Cardiac fibroblast (primary cell): Measurements from ENCODE around the gene CASP9.

Source experiments
- DNase-seq, 2 donors: peaks; one replicate each; pipeline versions ENCODE4 v3.0.0 to v3.0.0-alpha.2; 2010; ENCODE audit warnings: low read depth in 2 of 2
- H3K4me3 ChIP-seq, 2 donors: replicated peaks in 1 of 2; 1 replicate in 1 of 2; 2 replicates in 1 of 2; pipeline ENCODE4 v1.5.1; 2011; ENCODE audit warnings: low read depth in 2 of 2, low read length in 2 of 2, mild to moderate bottlenecking in 2 of 2, moderate library complexity in 1 of 2
- CTCF ChIP-seq: IDR thresholded peaks from one replicate; pipeline ENCODE4 v1.5.1; 2011; ENCODE audit warnings: low read depth, mild to moderate bottlenecking, low read length, inconsistent platforms

Gene CASP9

DNA sequence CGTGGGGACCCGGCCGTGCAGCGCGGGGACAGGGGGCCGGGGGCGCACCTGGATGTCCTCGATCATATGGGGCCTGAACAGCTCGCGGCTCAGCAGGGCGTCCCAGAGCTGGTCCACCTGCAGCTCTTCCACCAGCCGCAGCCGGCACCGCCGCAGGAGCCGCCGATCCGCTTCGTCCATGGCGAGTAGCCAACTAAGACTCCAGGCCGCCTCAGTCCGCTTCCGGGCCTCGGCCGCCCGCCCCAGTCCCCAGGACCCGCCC, at the start of gene CASP9:
Gene CASP9 (minus strand): TSS at position 195 of the 262 bp plus-strand sequence. CDS start 15 bp downstream, at position 180.
- peak within 1 kb of the TSS; percentile 70 to 77 for H3K4me3 ChIP-seq
- TF ChIP-seq CTCF: no peak
- no peak for DNase-seq

- no peak for TF ChIP-seq CTCF
- no peak overlapping the region for H3K4me3 ChIP-seq
- peak; percentile 46 to 56 for DNase-seq
Observed at GRCh38 chr1:15573477-15573876, 49.5 kb upstream of the CASP9 start.

DNA sequence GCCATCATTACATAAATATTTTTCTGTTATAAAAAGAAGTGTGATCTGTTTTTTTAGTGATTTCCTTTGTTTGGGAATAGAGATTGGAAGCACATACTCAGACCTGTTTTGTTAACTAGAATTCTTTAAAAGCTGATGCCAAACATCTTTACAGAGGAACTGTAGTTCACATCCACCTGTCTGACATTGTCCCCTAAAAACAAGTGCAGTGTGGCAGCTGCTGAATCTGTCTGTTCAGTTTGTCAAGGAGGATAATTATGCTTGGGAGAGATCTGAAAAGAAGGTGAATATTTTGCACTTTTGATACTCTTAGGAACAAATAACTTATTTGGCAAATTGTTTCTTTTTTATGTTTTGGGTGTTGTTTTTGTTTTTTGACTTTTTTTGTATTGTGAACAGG, 47.3 kb upstream of the CASP9 start:
- TF ChIP-seq CTCF: no peak

GRCh38 chr1:15570861-15571260, 46.8 kb upstream of the CASP9 start:
- no peak for TF ChIP-seq CTCF
- DNase-seq: no peak
- no peak overlapping the region for H3K4me3 ChIP-seq

More for the DNA sequence above, 47.3 kb upstream of the CASP9 start:
- H3K4me3 ChIP-seq: no peak overlapping the region
- DNase-seq: no peak

GRCh38 chr1:15568387-15569073, 44.5 kb upstream of the CASP9 start:
- no peak for TF ChIP-seq CTCF
- H3K4me3 ChIP-seq: no peak overlapping the region
- DNase-seq: no peak

- no peak for TF ChIP-seq CTCF
- DNase-seq: no peak
- H3K4me3 ChIP-seq: no peak overlapping the region
Observed at GRCh38 chr1:15559189-15559810, 35.3 kb upstream of the CASP9 start.
